Neural progenitor cell (in vitro differentiated cells): ENCODE data around the gene MEGF8. TPM values are rescaled to one million over a fixed set of nuclear protein-coding genes. Genes with fewer than 3 reads are reported as not detected.

Experiments
- DNase-seq: peaks from one replicate; pipeline ENCODE4 v3.0.0-alpha.2; 2016; ENCODE audit warnings: low spot score
- H2AFZ ChIP-seq: fragments of 200-600 bp; sonication (generic); replicated peaks from 2 replicates; pipeline ENCODE4 v1.6.1; 2016; ENCODE audit warnings: antibody characterized with exemption
- H3F3A ChIP-seq: fragments of 200-600 bp; sonication (generic); 2 replicates; pipeline ENCODE4 v1.6.1; 2016; ENCODE audit warnings: antibody characterized with exemption, low read depth
- H3K27ac ChIP-seq: fragments of 200-600 bp; sonication (generic); 2 replicates; pipeline ENCODE4 v1.5.1; 2016; ENCODE audit warnings: mild to moderate bottlenecking
- H3K27me3 ChIP-seq: fragments of 200-600 bp; sonication (generic); 2 replicates; pipeline ENCODE4 v1.6.1; 2016; ENCODE audit warnings: mild to moderate bottlenecking, moderate library complexity
- H3K36me3 ChIP-seq: fragments of 200-600 bp; sonication (generic); 2 replicates; pipeline ENCODE4 v1.5.1; 2016
- H3K4me1 ChIP-seq: fragments of 200-600 bp; sonication (generic); 2 replicates; pipeline ENCODE4 v1.6.1; 2016; ENCODE audit warnings: mixed run types
- H3K4me2 ChIP-seq: fragments of 200-600 bp; sonication (generic); 2 replicates; pipeline ENCODE4 v1.6.1; 2016
- H3K4me3 ChIP-seq: fragments of 200-600 bp; sonication (generic); 2 replicates; pipeline ENCODE4 v1.5.1; 2016
- H3K79me2 ChIP-seq: fragments of 200-600 bp; sonication (generic); 2 replicates; pipeline ENCODE4 v1.6.1; 2016; ENCODE audit warnings: low read depth
- H3K9ac ChIP-seq: fragments of 200-600 bp; sonication (generic); 2 replicates; pipeline ENCODE4 v1.6.1; 2016
- H3K9me3 ChIP-seq: fragments of 200-600 bp; sonication (generic); 2 replicates; pipeline ENCODE4 v1.5.1; 2016; ENCODE audit warnings: low read depth
- H4K20me1 ChIP-seq: fragments of 200-600 bp; sonication (generic); 2 replicates; pipeline ENCODE4 v1.6.1; 2016; ENCODE audit warnings: low read depth
- H3K27ac Mint-ChIP-seq: 3 replicates; pipeline ENCODE4 v1.8.0; 2021; ENCODE audit warnings: mixed read lengths
- H3K27me3 Mint-ChIP-seq: 2 replicates; pipeline ENCODE4 v1.8.0; 2022; ENCODE audit warnings: low read depth, mild to moderate bottlenecking, inconsistent platforms, moderate library complexity, mixed read lengths; ENCODE audit not compliant: insufficient read depth
- H3K36me3 Mint-ChIP-seq: 3 replicates; pipeline ENCODE4 v1.8.0; 2021; ENCODE audit warnings: mixed read lengths
- H3K4me1 Mint-ChIP-seq: 3 replicates; pipeline ENCODE4 v1.8.0; 2021; ENCODE audit warnings: mixed read lengths
- H3K4me3 Mint-ChIP-seq: 3 replicates; pipeline ENCODE4 v1.8.0; 2021; ENCODE audit warnings: mild to moderate bottlenecking, moderate library complexity, mixed read lengths
- H3K9me3 Mint-ChIP-seq: 3 replicates; pipeline ENCODE4 v1.8.0; 2020; ENCODE audit warnings: mixed read lengths
- CTCF ChIP-seq: fragments of 200-600 bp; sonication (generic); IDR thresholded peaks from 2 replicates; pipeline ENCODE4 v1.5.1; 2017; ENCODE audit warnings: antibody characterized with exemption, mild to moderate bottlenecking
- EZH2 ChIP-seq: fragments of 200-600 bp; sonication (generic); IDR thresholded peaks from 2 replicates; pipeline ENCODE4 v1.6.1; 2017; ENCODE audit warnings: antibody characterized with exemption, mild to moderate bottlenecking, moderate library complexity
- EZH2phosphoT487 ChIP-seq: fragments of 200-600 bp; sonication (generic); IDR thresholded peaks from 2 replicates; pipeline ENCODE4 v1.6.1; 2017; ENCODE audit warnings: antibody characterized with exemption
- total RNA-seq: library from RNA; depleted of rRNA; stranded (reverse); fragments of >200 nt; gene quantifications from 2 replicates; pipeline ENCODE4 v1.2.3, GENCODE V29; 2015; ENCODE audit warnings: low replicate concordance

Gene MEGF8
- total RNA-seq, 1 donor from 2014 or later = 7.3 TPM

GRCh38 chr19:42317535-42317934 lies 7.9 kb upstream of the MEGF8 start:
- peaks cover 8% of the 10 kb centered on the region for H4K20me1 ChIP-seq
- no peaks in the 10 kb centered on the region for H3K9me3 Mint-ChIP-seq
- no peaks in the 10 kb centered on the region for H3K4me1 ChIP-seq
- no peak overlapping the region for H2AFZ ChIP-seq
- peaks cover 30% of the 10 kb centered on the region for H3K27me3 Mint-ChIP-seq
- no peaks in the 10 kb centered on the region for H3K36me3 ChIP-seq
- H3K27ac Mint-ChIP-seq = peak overlapping the region; percentile 44
- no peak overlapping the region for H3K4me2 ChIP-seq
- DNase-seq = no peak
- H3K9ac ChIP-seq = no peak overlapping the region
- TF ChIP-seq EZH2 = no peak
- no peak for TF ChIP-seq EZH2phosphoT487
- no peak for TF ChIP-seq CTCF
- no peaks in the 10 kb centered on the region for H3K9me3 ChIP-seq
- no peak overlapping the region for H3K4me3 Mint-ChIP-seq
- no peak overlapping the region for H3K27ac ChIP-seq
- H3K4me1 Mint-ChIP-seq = peaks cover 7% of the 10 kb centered on the region
- H3K36me3 Mint-ChIP-seq = no peaks in the 10 kb centered on the region
- no peaks in the 10 kb centered on the region for H3K79me2 ChIP-seq
- peaks cover 76% of the 10 kb centered on the region for H3K27me3 ChIP-seq
- peaks cover 8% of the 10 kb centered on the region for H3F3A ChIP-seq
- H3K4me3 ChIP-seq = no peak overlapping the region

GRCh38 chr19:42322305-42322704 lies 3.1 kb upstream of the MEGF8 start:
- Mint-ChIP-seq H3K4me3 (no peak overlapping the region), H3K36me3 (peaks cover 2% of the 10 kb centered on the region), H3K27ac (no peak overlapping the region), H3K4me1 (peaks cover 21% of the 10 kb centered on the region), H3K9me3 (peaks cover 2% of the 10 kb centered on the region), H3K27me3 (peaks cover 35% of the 10 kb centered on the region)
- TF ChIP-seq EZH2 = no peak
- no peak for TF ChIP-seq CTCF
- no peak for TF ChIP-seq EZH2phosphoT487
- Histone ChIP-seq H3K27ac (no peak overlapping the region), H3K36me3 (no peaks in the 10 kb centered on the region), H3K4me1 (peaks cover 7% of the 10 kb centered on the region), H3K27me3 (peaks cover 58% of the 10 kb centered on the region), H3K79me2 (peaks cover 17% of the 10 kb centered on the region), H3K9ac (no peak overlapping the region), H4K20me1 (peaks cover 14% of the 10 kb centered on the region), H3K4me3 (no peak overlapping the region), H3K9me3 (no peaks in the 10 kb centered on the region), H3K4me2 (no peak overlapping the region), H2AFZ (no peak overlapping the region), H3F3A (peaks cover 16% of the 10 kb centered on the region)
- DNase-seq = no peak

GRCh38 chr19:42323473-42323851 lies 2.0 kb upstream of the MEGF8 start:
- Histone ChIP-seq H2AFZ (peak overlapping the region; percentile 19), H4K20me1 (peaks cover 17% of the 10 kb centered on the region), H3F3A (peaks cover 16% of the 10 kb centered on the region), H3K27ac (no peak overlapping the region), H3K4me3 (peak overlapping the region; percentile 41), H3K27me3 (peaks cover 58% of the 10 kb centered on the region), H3K36me3 (no peaks in the 10 kb centered on the region), H3K4me1 (peaks cover 7% of the 10 kb centered on the region), H3K9me3 (no peaks in the 10 kb centered on the region), H3K9ac (no peak overlapping the region), H3K4me2 (peak overlapping the region; percentile 68), H3K79me2 (peaks cover 23% of the 10 kb centered on the region)
- Mint-ChIP-seq H3K9me3 (peaks cover 2% of the 10 kb centered on the region), H3K36me3 (peaks cover 2% of the 10 kb centered on the region), H3K4me3 (peak overlapping the region; percentile 71), H3K4me1 (peaks cover 30% of the 10 kb centered on the region), H3K27ac (no peak overlapping the region), H3K27me3 (peaks cover 35% of the 10 kb centered on the region)
- TF ChIP-seq EZH2 (no peak), EZH2phosphoT487 (no peak), CTCF (no peak)
- DNase-seq = peak; percentile 64
